Measurements from ENCODE around the gene DNLZ.

DNLZ gene

GRCh38 chr9:136395345-136396218 lies 32.0 kb upstream of the DNLZ start:
- no peak for DNase-seq

GRCh38 chr9:136395020-136395340 lies 31.4 kb upstream of the DNLZ start:
- no peak for DNase-seq

- no peak for DNase-seq
Measured at GRCh38 chr9:136394312-136395019, 30.9 kb upstream of the DNLZ start.

- DNase-seq = no peak
Measured at GRCh38 chr9:136393531-136393930, 30.0 kb upstream of the DNLZ start.

- DNase-seq = no peak
Measured at GRCh38 chr9:136392538-136393449, 29.2 kb upstream of the DNLZ start.

GRCh38 chr9:136391737-136392537 lies 28.4 kb upstream of the DNLZ start:
- DNase-seq = no peak

GRCh38 chr9:136389396-136389795 lies 25.9 kb upstream of the DNLZ start:
- no peak for DNase-seq

GRCh38 chr9:136387217-136387616 lies 23.7 kb upstream of the DNLZ start:
- DNase-seq = no peak

GRCh38 chr9:136386018-136386417 lies 22.5 kb upstream of the DNLZ start:
- no peak for DNase-seq

GRCh38 chr9:136385015-136385414 lies 21.5 kb upstream of the DNLZ start:
- DNase-seq = no peak

GRCh38 chr9:136383436-136383835 lies 19.9 kb upstream of the DNLZ start:
- no peak for DNase-seq

- DNase-seq = no peak
Measured at GRCh38 chr9:136381966-136382513, 18.5 kb upstream of the DNLZ start.

- no peak for DNase-seq
Measured at GRCh38 chr9:136381311-136381710, 17.8 kb upstream of the DNLZ start.

GRCh38 chr9:136380381-136380780 lies 16.8 kb upstream of the DNLZ start:
- no peak for DNase-seq

GRCh38 chr9:136379891-136380290 lies 16.3 kb upstream of the DNLZ start:
- DNase-seq = no peak

- no peak for DNase-seq
Measured at GRCh38 chr9:136379401-136379800, 15.9 kb upstream of the DNLZ start.

GRCh38 chr9:136379003-136379287 lies 15.4 kb upstream of the DNLZ start:
- no peak for DNase-seq

GRCh38 chr9:136378170-136379002 lies 14.8 kb upstream of the DNLZ start:
- no peak for DNase-seq

- no peak for DNase-seq
Measured at GRCh38 chr9:136377341-136378169, 14.0 kb upstream of the DNLZ start.

GRCh38 chr9:136376457-136376856 lies 12.9 kb upstream of the DNLZ start:
- no peak for DNase-seq

GRCh38 chr9:136375096-136375495 lies 11.6 kb upstream of the DNLZ start:
- DNase-seq = no peak
